HCEC 1CT (cell line): ENCODE measurements around the gene TIGD6.
"Not testable (repeated sequence)": the region's sequence is repeated elsewhere in the genome, so short reads cannot be mapped to it uniquely, and the experiment has no call there.

ENCODE experiments used
- DNase-seq: peaks from one replicate; pipeline ENCODE4 v3.0.0-alpha.2; 2017

The TIGD6 gene

DNA sequence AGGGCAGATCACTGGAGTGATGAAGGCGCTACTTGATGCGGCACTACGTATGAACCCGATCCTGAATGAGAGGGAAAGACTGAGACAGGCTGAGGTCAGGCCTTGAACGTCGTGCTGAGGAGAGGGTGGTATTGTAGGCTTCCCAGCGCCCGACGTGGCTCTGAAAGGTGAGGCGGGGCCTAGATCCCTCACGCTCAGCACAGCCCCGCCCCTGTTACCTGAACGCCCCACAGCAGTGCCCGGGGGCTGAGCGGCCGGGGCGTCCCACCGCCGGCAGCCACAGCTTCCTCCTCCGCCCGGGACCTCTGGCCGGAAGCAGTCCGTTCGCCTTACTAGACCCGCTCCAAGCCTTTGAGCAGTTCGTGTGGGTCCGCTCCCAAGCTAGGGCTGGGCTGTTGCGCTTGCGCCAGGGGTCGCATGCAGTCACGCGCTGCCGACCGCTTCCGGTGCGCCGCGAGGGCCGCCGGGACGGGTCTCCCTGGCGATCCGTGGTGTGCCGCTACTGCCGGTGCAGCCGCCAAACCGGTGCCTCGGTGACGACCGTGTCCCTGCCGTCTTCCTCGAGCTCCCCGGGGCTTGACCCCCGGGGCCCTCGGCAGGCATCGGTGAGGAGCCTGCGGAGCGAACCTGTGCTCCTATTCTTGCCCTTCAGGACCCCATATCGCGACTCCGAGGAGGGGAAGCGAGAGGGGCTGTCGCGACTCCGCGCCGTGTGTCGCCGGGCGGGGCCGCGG, at the start of gene TIGD6, which contains the start of gene HMGXB3:
TSS of gene TIGD6 (minus strand) at position 399 of the 734 bp plus-strand sequence. CDS start 4,306 bp downstream, outside the sequence.
TSS of gene HMGXB3 (plus strand) at position 484 of the 734 bp plus-strand sequence. CDS start 4,114 bp downstream, outside the sequence.
- DNase-seq: peak; percentile 92

DNA sequence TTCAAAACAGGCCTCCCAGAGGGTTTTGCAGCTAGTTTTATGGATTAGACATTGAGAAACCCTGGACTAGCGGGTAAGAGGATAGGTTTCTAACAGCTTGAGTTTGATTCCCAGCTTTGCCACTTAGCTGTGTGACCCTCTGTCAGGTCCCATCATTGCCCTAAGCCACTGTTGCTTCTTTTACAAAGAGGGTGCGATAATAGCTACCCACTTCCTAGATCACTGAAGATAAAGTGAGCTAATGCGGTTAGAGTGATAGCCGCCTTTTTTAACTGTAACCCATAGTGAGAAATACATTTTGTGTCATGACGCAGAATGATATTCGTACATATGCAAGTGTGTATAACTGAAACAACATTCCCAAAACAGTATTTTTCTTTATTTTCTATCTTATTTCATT, 45.6 kb upstream of the TIGD6 start:
- DNase-seq: no peak

DNA sequence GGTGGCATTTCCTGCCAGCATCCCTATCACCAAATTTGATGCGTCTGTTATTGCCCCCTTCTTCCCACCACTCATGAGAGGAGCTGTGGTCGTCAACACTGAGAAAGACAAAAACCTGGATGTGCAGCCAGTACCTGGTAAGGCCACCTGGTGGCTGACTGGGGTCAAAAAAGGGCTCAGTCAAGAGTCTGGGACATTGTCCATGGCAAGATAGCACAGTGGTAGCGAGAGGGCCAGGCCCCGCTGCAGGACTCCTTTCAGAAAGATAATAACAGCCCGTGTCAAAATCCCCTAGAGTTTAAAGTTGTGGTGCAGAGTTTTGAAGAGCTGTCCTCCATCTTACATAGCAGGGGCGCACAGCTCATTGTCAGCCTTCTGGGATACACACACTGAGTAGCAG, 45.1 kb upstream of the TIGD6 start:
- DNase-seq: no peak

DNA sequence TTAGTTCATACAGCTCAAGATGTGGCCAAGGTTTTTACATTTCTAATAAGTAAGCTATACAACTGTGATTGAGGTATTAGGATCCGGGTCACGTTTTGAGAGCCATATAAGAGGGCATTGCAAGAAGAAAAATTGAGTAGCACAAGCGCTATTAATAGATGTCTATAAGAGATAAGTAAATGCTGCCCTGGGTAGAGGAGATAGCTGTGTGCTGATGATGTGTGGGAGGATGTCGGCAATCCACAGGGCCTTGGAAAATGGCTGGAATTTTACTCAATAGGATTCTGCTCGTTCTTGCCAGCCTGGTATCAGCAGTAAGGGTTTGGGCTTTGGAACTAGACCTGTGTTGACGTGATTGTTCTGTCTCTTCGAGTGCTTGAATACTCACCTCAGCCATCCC, 44.3 kb upstream of the TIGD6 start:
- DNase-seq: no peak

DNA sequence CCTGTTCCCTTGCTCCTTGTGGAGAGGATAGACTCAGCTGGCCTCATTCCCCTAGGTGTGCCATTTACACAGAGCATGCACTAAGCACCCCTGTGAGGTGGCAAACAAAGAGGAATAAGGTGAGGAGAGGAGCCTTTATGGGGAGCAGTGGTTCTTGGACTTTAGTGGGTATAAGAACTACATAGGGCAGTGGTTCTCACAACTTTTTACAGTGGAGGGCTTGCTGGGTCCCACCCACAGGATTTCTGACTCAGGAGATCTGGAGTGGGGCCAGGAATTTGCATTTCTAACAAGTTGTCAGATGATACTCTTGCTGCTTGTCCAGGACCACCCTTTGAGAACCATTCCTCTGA, 43.9 kb upstream of the TIGD6 start:
- peak; percentile 48 for DNase-seq

DNA sequence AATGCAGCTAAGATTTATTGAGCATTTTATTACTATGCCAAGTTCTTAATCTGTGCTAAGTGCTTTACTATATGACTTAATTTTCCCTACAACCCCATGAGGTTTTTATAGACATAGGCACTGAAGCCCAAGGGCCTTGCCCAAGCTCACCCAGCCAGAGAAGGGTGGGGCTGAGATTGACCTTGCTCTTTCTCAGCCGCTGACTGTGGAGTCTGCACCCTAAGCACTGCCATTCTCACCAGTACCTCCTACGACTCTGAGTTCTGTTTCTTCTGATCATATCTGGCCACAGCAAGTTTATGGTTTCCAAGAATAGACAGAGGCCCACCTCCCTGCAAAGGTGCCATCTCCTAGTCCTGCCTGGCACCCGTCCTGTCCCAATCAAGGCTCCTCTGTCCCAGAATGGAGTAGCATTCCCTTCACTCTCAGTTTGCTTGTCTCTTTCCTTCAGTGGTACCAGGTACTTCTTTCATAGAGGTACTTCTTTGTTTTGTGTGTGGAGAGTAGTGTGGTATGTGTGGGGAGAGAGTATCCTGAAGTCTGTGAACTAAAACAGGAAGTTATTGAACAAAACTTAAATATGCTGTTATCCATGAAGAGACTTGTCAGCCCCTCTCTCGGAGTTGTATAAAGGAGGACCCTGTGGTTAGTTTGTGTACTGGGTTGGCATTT, 43.3 kb upstream of the TIGD6 start:
- DNase-seq: no peak

DNA sequence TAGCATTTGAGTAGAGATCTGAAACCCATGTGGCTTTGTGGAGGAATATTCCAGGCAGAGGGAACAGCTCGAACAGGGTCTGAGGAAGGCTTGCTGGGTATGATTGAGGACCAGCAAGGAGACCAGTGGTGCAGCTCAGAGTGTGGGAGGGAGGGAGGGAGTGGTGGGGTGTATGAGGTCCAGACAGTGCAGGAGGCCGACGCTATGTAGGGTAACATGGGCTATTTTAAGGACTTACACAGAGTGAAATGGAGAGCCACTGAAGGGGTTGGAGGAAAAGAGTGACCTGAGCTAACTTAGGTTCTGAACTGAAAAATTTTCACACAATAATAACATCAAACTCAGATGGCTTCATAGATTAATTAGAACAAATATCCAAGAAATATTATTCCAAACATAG, 42.0 kb upstream of the TIGD6 start:
- no peak for DNase-seq

DNA sequence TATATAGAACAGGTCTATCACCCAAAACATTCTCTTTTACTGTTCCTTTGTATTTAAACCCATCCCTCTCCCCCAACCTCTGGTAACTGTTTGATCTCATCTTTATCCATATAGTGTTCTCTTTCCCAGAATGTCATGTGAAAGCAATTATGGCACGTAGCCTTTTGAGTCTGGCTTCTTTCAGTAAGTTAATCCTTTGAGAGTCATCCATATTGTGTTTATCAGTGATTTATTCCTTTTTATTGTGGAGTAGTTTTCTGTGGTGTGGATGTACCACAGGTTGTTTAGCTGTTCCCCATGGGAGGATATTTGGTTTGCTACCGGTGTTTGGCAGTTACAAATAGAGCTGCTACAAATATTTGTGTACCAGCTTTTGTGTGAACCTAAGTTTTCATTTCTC, 38.1 kb upstream of the TIGD6 start:
- no peak for DNase-seq

DNA sequence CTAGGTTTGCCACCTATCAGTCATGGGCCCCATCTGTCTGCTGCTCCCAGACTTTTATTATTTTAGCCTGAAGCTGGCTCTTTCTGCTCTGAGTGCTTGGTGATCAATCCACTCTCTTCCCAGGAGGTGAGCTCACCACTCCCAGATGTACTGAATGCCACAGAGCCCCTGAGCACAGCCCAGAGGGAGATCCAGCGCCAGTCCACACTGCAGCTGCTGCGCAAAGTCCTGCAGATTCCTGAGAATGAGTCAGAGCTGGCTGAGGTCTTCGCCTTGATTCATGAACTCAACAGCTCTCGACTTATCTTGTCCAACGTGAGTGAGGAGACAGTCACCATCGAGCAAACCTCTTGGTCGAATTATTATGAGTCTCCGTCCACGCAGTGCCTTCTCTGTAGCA, 36.1 kb upstream of the TIGD6 start:
- peak; percentile 99 for DNase-seq

DNA sequence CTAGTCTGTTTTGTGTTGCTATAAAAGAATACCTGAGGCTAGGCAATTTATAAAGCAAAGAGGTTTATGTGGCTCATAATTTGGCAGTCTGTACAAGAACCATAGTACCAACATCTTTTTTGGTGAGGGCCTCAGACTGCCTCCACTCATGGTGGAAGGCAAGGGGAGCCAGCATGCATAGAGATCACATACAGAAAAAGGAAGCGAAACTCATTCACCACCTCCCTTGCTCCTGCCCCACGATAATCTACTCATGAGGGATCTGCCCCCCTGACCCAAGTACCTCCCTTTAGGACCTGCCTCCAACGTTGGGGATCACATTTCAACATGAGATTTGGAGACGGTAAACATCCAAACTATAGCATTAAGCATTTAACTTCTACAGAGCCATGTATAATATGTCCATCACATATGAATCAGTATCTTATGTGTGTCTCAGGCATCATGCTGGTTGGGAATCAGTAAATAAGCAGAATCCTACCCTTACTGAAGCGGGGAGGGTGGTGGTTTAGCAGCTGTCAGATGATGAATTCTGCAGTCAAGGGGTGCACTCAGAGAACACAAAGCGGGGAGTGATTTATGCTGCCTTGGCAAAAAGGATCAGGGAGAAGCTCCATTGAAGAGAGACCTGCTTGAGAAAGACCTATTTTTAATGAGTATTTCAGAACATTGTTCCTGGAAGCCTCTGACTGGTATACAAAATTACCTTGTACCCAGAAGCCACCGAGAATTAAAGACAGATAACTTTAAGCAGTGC, 34.9 kb upstream of the TIGD6 start:
- DNase-seq: no peak

DNA sequence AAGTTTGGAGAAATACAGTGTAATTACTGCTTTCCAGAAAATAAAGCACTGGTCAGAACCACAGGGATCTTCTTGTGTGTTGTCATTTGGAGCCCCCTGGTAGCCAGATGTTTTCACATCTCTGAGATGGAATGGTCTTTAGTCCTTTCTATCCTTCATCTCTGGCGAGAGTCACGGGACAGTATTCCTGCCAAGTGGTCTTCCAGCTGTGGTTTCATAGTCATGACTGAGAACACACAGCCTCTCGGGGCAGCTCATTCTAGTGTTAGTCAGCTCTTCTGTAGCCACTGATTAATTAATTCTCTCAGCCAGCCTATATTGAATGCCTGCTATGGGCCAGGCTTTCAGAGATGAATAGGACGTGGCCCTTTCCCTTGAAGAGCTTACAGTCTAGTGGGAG, 34.2 kb upstream of the TIGD6 start:
- peak; percentile 90 for DNase-seq

DNA sequence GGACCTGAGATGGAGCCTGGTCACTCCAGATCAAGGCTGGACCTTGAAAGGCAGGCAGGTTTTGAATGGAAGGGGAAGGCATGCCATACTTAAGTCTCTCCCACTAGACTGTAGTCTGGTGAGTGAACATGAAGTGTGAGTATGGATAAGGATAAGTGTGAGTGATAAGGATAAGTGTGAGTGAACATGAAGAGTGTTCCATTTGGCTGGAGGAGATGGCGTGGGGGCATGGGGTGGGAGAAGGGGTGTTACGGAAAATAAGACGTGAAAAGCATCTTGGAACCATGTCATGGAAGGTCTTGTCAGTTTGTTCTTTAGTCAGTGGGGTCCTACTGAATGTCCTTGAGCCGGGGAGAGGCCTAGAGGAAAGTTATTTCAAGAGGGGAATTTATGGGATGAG, 32.9 kb upstream of the TIGD6 start:
- no peak for DNase-seq

DNA sequence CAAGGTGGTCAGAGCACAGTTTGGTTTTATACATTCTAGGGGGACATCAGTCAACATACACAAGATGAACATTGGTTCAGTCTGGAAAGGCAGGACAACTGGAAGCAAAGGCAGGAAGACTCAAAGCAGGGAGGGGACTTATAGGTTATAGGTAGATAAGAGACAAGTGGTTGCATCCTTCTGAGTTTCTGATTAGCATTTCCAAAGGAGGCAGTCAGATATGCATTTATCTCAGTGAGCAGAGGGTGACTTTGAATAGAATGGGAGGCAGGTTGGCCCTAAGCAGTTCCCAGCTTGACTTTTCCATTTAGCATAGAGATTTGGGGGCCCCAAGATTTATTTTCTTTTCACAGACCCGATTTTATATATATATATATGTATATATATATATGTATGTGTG, 27.6 kb upstream of the TIGD6 start:
- not testable (repeated sequence) for DNase-seq

DNA sequence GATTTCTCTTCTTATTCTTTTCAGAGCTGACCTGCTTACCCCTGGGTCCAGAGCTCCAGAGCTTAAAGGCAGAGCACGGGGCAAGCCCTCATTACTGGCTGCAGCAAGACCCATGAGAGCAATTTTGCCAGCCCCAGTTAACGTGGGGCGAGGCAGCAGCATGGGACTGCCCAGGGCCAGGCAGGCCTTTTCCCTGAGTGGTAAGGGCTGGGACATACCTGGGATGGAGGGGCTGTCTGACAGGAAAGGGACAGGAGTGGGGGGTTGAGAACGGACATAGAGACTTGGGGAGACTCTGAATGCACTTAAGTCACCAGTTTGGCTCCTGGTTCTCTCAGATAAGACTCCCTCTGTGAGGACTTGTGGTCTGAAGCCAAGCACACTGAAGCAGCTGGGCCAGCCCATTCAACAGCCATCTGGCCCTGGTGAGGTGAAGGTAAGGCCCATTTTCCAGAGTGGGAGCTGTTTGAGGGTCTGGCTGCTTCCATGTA, 26.3 kb upstream of the TIGD6 start:
- DNase-seq: no peak

DNA sequence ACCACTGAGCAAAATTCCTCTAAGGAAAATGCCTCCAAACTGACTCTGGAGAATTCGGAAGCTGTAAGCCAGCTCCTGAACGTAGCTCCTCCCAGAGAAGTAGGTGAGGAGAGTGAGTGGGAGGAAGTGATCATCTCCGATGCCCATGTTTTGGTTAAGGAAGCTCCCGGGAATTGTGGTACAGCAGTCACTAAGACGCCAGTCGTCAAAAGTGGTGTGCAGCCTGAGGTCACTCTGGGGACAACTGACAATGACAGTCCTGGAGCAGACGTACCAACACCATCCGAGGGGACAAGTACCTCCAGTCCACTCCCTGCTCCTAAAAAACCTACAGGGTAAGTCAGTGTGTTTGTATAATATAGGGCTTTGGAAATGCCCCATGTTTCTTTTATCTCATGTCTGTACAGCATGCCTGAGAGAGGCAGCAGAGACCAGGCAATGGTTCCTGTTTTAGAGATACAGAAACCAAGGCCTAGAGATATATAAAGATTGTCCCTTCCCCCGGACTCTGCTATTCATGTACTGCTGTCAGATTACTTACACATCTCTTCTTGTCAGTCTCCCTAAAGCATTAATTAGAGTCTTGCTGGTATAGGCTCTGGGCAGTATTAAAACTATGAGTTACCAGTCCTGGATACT, 24.0 kb upstream of the TIGD6 start:
- no peak for DNase-seq

DNA sequence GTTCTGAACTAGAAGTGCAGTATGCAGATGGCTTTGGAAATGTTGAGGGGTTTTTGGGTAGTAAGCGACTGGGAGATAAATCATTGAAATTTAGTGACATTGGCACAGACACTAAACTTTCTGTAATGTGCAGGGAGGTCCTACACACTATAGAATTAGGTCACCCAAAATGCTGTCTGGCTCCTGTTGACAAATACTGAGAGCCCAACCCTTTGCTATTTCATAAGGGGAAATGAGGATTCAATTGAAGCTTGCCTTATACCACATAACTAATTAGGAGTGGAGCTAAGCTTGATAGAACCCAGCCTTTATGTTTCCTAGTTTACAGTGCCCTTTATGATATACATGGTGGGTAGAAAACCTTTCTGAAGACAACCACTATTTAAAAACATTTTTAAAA, 22.7 kb upstream of the TIGD6 start:
- DNase-seq: no peak

DNA sequence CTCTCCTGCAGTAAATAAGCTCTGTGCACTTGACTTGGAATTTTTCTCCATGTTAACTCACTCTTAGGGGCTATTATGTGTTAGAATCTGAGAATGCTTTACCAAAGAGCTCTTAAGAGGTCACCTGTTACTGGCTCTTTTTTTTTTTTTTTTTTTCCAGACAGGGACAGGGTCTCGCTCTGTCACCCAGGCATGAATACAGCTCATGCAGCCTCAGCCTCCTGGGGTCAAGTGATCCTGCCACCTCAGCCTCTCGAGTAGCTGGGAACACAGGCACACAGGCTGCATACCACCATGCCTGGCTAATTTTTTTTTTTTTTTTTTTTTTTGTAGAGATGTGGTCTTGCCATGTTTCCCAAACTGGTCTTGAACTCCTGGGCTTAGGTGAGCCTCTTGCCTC, 22.2 kb upstream of the TIGD6 start:
- DNase-seq: no peak

DNA sequence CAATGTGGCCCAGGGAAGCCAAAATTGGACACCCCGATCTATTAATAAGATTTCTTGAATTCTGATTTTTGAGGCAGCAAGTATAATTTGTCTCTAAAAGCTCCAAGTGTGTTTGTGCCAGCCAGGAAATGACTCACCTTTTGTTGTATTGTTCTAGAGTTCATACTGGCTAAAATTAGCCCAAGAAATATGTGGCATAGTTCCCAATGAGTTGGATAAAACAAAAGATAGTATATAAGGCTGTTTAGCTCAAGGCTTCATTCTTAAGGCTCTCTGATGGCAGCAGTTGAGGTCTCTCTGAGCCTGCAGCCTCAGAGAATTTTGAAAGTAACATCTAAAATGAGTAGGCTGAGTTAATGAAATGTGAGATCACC, 21.7 kb upstream of the TIGD6 start:
- DNase-seq: peak; percentile 85

DNA sequence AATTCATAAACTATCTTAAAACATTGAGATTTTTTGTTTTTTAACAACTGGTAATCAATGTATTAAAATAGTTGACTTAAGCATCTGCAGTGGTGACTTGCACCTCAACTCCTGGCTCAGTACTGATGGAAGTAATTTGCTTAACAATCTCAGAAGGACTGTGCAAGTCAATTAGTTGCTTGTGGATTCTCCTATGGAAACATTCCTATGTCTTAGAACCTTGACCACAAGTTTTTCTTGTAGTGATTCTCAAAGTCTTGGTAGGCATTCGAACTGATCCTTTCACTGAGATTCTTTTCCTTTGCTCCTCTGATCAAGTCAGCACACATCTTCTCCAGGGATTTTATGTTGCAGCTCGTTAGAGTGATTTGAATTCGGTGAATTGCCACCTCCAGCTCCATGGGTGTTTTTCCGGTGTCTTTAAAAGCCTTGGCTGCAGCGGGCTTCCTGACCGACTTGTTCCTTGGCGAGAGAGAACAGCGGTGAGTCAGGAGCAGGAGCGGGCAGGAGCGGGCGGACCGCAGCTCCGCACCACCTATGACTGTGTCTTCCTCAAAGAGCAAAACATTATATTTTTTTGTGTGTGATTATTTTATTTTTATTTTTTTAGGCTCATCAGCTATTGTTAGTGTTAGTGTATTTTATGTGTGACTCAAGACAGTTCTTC, 21.2 kb upstream of the TIGD6 start:
- DNase-seq: no peak

DNA sequence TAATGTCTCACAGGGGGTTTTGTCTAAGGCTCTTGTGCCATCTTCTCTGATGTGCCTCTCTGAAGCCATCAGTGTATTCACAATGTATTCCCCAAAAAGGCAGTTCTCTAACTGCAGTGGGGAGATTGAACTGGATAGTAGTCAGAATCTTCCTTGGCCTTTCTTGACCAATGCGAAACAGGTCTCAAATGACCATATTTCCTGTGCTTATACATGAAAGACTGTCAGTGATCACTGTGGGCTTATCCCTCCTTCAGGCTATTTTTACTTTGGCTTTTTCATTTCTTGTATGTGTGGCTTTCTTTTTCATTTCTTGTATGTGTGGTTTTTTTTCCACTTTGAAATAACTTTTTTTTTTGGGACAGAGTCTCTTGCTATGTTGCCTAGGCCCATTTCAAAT, 19.8 kb upstream of the TIGD6 start:
- no peak for DNase-seq

DNA sequence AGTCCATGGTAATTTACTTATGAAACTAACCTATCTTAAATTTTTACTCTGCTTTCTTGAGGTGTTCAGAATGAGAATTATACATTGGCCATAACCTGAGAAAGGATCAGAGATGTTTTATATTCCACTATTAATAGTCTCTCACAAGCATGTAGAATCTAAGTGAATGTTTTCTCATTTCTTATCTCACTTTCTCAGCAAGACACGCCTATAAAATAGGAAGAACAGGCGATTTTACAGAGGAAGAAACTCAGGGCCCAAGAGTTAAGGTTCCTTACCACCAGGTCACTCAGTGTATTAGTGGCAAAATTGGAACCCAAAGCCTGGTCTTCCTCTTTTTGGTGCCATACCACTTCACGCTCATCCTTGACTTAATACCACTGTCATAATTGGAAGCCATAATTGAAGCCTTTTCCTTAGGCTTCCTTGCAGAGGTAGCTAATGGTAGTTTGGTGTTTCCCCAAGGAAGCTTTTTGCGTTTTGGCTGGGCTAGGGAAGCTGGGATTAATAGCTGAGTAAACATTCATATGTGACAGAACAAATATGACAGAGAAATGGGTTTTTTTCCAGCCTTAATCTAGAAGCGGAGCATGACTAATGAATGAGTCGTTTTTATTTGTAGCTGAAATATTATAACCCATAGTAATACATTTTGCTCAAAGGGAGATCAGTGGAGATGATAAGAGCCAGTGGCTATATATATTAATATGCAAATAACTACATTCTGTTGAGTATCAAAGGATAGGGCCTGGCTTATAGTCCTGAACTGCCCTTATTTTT, 17.0 kb upstream of the TIGD6 start:
- peak; percentile 90 for DNase-seq

DNA sequence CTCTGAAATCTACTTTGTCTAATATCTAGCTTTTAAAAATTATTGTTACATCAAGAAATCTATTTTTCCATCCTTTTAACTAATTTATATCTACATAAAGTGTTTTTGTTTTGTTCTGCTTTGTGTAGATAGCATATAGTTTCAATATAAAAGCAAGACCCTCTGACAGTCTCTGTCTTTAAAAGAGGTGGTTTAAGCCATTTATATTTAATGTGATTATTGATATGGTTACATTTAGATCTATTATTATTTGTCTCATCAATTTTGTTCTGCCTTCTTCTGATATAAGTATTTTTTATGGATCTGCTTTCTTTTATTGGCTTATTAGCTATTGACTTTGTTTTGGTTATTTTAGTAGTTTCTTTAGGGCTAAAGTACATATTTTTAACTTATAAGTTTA, 16.1 kb upstream of the TIGD6 start:
- no peak for DNase-seq
